Stimulated activated CD4-positive, alpha-beta T cell treated with anti-CD3 and anti-CD28 coated beads, Interleukin-1b, Interleukin-23, amount 100 ng/mL, for 24 hours (primary cell): ENCODE measurements around the gene SRSF10.
"Not testable (repeated sequence)": the region's sequence is repeated elsewhere in the genome, so short reads cannot be mapped to it uniquely, and the experiment has no call there.

Experiments used
- DNase-seq, 4 experiments: peaks; one replicate each; pipeline ENCODE4 v3.0.0-alpha.2; 2020; ENCODE audit warnings: low read depth in 4 of 4, low spot score in 1 of 4

Gene SRSF10

DNA sequence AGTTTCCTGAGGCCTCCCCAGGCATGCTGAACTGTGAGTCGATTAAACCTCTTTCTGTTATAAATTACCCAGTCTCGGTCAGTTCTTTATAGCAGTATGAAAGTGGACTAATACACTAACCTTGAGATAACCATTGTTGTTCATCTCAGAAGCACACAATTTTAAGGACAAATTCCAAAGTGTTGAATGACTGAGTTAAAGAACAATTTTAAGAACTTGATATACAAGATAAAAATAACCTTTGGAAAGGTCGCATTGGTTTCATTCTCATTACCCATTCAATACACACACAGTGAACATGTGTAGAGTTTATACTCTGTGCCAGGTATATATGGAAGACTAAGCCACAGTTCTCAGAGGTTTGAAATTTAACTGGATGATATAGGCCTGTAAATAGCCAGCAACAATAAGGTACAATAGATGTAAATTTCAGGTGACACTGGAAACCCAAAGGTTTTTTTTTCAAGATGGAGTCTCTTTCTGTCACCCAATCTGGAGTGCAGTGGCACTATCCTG lies 19.1 kb upstream of the SRSF10 start:
- DNase-seq = no peak

DNA sequence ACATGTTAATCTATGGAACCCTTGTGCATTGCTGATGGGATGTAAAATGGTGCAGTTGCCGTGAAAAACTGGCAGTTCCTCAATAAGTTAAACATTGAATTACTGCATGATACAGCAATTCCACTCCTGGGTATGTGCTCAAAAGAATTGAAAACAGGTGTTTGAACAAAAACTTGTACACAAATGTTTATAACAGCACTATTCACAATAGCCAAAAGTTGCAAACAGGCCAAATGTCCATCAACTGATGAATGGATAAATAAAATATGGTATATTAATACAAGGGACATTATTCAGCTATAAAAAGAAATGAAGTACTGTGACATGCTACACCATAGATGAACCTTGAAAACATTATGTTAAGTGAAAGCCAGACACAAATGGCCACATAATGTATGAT lies 17.7 kb upstream of the SRSF10 start:
- no peak for DNase-seq

DNA sequence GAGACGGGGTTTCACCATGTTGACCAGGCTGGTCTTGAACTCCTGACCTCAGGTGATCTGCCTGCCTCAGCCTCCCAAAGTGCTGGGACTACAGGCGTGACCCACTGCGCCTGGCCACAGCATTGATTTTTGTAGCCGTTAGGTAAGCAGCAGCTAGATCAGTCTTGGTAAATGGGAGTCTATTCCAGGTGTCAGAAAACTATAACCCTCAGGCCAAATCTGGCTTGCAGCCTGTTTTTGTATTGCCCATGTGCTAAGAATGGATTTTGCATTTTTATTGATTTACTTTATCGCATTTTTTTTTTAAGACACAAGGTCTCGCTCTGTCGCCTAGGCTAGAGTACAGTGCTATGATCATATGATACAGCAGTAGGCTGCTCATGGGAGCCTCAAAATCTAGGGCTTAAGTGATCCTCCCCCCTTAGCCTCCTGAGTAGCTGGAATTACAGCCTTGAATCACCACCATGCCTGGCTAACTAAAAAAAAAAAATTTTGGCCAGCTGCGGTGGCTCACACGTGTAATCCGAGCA lies 16.6 kb upstream of the SRSF10 start:
- no peak for DNase-seq

DNA sequence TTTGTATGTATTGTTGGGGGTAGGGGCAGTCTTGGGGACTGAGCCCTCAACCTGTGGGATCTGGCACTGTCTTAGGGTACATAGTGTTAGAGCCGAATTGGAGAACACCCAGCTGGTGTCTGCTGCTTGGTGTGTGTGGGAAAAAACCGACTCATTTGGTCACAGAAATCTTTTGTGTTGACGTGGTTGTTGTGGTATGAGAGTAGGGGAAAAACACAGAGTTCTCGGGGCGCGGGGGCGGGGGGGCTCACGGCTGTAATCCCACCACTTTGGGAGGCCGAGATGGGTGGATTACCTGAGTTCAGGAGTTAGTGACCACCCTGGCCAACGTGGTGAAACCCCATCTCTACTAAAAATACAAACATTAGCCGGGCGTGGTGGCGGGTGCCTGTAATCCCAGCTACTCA lies 15.3 kb upstream of the SRSF10 start:
- DNase-seq = no peak

DNA sequence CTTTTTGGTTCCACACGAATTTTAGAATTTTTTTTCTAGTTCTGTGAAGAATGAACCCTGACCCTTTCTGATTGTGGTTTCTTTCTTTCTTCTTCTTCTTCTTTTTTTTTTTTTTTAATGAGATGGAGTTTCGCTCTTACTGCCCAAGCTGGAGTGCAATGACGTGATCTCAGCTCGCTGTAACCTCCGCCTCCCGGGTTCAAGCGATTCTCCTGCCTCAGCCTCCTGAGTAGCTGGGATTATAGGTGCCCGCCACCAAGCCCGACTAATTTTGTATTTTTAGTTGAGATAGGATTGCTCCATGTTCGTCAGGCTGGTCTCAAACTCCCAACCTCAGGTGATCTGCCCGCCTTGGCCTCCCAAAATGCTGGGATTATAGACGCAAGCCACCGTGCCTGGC lies 11.9 kb upstream of the SRSF10 start:
- DNase-seq = not testable (repeated sequence)

DNA sequence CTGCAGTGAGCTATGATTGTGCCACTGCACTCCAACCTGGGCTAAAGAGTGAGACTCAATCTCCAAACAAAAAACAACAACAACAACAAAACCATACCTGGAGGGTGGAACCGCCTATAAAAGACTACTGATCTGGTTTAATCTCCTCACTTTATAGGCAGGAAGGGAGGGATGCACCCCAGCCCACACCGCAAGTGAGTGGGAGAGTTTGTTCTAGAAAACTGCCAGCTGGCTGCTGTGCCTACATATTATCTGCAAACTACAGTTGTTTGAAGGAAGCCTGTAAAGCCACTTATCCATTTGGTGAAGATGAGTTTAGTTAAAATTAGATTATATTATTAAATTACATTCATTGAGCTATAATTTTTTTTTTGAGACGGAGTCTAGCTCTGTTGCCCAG lies 9.1 kb upstream of the SRSF10 start:
- no peak for DNase-seq

DNA sequence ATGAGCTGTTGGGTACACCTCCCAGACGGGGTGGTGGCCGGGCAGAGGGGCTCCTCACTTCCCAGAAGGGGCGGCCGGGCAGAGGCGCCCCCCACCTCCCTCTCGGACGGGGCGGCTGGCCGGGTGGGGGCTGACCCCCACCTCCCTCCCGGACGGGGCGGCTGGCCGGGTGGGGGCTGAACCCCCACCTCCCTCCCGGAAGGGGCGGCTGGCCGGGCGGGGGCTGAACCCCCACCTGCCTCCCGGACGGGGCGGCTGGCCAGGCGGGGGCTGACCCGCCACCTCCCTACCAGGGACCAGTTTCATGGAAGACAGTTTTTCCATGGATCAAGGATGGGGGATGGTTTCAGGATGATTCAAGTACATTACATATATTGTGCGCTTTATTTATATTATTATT lies 6.9 kb upstream of the SRSF10 start:
- not testable (repeated sequence) for DNase-seq

DNA sequence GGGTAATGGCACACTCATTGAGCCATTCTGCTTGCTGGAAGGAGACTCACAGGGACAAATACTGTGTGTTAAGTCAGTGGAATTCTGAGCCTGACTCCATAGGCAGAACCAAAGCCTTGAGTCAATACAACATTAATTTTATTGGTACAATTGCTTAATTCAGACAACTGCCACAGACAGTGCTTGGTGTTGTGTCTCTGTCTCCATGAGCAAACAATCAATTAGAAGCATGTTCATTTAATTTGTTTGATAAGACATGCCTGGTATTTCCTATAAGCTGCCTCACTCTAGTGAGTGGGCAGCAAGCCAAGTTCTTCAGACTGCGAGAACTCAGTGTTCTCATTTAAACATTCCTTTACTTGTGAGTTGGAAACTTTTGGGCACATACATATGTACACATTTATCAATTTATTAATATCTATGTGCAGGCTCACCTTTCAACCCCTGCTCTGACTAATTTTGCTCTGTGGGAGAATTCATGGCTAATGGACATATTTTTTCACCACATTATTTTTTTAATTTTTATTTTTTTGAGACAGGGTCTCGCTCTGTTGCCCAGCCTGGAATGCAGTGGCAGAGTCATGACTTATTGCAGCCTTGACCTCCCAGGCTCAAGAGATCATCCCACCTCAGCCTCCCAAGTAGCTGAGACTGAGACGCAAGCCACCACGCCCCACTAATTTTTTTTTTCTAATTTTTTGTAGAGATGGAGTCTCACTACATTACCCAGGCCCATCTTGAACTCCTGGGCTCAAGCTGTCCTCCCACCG lies 4.5 kb upstream of the SRSF10 start:
- DNase-seq = no peak

DNA sequence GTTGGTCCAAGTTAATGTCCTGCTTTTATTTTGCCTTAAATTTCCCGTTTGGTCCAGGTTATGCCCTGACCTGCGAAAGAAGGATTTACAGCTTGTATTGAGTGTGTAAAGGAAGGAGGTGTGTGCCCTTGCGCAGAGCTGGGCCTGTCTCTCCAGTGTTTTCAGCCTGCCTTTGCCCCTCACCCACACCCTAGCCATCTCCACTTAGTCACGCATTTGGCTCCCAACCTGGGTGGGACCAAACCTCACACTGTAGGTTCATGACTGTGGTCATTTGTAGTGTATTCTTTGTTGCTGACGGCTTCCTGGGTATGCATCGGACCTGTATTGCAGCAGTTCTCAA lies 572 bp upstream of the SRSF10 start:
- peak in 3 of 4 experiments; percentile 17 to 45 (median 25) for DNase-seq

DNA sequence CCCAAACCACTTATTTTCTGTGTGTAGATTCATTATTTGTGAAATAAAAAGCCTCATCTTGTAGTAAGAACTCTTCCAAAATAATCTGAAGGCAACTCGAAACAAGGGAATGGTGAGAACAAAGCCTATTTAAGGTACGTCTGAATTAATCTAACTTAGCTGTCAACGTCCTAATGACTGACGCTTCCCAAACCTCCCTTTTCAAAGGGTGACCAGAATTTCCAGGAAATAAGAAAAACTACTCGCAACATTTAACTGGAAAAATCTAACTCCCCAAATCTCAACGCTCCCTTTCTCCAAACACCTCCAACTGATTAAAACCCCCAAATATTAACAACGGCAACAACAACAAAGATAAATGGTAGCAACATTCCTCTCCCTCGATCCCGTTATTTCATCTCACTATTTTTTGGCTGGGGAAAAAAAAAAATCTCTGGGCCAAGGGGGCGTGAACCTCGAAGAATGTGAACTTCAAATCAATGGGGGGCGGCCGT lies 693 bp downstream of the SRSF10 start:
- DNase-seq = no peak

DNA sequence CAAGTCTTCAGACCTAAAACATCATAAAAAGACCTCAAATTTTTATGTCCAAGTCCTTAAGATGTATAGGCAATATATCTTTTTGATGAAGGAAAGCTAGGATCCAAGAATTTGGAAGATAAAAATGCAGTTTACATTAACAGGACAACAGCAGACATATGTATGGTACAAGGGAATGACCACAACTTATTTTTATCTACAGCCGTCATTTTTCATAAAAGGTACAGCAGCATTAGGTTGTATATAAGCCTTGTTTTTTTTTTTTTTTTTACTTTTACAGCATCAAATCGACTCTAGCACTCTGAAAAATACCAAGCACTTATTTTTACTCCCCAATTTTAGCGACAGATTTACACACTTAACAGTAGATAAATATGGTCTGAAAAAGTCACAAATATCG lies 1.3 kb downstream of the SRSF10 start:
- no peak for DNase-seq

DNA sequence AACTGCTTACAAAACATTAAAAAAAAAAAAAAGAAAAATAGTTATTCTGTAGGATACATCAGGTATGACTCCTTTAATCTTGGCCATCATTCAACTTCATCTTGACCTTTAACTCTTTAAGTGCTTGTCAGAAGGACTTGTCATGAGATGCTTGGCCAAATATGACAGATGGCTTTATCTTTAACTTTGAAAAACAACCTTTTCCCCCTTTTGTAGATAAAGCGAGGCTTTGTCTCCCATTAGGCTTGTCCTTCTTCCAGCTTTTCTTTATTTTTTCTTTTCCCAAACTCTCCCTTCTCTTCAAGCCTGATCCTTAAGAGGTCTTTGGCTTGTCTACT lies 2.3 kb downstream of the SRSF10 start:
- no peak for DNase-seq

DNA sequence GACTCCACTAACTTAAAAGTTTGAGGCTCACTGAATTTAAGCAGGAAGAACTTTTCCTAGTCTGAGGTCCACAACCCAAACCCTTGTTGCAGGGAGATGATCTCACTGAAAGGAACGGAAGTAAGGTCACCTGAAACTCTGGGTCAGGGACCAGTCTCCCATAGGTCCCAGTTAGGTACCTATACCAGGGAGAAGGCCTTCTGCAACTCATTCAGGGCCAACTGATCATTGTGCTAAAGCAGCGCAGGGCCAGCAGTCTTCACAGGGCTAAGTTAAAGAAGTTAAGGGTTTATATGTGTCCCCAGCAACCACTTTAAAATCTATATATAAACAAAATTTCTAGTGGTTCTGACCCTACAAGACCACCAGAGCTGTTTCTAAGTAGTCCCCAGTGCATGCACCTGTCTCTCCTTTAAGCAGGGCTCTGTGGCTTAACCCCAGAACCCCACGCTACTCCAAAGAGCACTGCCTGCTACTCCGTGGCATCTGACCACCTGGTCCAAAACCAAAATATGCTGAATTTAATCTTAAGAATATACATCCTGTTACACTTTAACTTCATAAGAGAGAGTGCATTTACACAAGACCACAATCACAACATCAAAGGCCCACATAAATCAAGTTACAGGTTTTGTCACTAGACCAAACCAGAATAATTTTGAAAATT lies 2.8 kb downstream of the SRSF10 start:
- DNase-seq = no peak

DNA sequence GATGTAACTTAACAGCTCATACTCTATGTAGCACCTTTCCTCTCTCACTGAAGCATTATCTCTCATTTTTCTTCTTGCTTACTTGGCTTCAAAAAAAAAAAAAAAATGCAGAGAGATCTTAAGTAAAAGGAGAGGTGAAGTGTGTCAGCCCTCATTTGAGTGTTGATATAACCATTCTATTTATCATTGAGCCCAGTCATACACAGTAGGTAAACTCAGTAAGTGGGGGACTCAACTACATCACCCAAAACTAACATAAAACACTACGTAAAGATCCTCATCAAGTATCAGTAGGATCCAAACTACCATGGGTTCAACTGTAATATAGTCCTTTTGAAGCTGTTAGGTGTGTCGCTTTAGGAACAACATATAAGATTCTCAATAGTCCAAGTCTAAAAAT lies 12.3 kb downstream of the SRSF10 start:
- no peak for DNase-seq

DNA sequence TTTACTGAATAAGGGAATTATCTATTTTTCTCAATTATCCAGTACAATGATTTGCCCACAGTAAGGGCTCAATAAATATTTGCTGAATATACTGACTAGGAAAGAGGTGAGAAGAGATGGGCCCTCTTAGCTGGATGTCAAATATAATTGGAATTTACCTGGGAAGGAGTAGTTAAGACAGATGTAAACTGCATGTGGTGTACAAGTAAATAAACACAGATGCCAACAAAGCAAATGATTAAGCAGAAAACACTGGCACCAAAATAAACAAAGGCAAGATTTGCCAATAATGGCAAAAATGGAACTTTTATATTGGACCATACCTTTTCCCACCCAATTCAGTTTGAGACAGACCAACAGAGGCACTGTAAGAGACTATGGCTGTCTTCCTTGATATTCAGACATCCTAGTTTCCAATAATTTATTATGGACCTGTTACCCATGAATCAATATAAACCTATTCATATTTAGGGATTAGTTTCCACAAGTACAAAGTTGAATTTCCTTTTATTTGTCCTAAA lies 13.1 kb downstream of the SRSF10 start:
- no peak for DNase-seq

DNA sequence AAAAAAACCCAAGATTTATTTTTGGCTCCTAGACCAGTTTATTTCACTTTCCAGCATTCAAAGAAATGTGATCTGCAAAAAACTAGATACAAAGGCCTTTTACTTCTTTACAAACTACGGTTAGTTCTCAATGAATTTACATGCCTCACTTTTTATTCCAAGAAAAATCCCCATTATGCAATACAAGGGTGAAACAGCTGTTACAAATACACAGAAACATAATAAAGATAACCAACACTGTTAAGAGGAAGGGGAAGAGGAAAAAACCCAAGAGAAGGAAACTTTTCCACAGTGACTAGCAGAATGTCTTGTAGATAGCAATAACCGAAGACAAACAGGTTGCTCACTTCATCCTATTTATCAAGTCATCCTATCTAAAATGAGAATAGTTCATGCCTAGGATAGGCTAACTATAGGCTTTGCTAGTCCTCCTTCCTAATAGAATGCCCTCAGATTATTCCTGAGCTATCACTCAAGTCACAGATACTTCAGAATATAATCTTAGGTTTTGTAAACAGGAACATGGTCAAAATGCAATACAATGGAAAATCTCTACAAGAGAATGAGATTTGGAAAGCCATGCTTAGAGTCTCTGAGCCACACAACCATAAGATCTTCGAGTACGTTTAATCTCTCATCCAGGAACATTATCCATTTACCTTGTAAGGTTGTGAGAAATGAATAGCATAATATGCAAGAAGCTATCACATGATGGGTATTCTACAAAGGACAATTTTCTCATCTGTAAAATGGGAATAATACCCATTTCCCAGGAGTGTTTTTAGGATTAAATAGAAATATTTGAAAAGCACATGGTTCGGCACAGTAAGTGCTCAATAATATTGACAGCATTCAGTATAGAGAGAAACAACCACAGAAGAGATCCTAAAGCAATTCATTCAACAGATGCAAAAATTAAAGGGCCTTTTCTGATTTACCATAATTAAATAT lies 15.1 kb downstream of the SRSF10 start:
- DNase-seq = no peak

DNA sequence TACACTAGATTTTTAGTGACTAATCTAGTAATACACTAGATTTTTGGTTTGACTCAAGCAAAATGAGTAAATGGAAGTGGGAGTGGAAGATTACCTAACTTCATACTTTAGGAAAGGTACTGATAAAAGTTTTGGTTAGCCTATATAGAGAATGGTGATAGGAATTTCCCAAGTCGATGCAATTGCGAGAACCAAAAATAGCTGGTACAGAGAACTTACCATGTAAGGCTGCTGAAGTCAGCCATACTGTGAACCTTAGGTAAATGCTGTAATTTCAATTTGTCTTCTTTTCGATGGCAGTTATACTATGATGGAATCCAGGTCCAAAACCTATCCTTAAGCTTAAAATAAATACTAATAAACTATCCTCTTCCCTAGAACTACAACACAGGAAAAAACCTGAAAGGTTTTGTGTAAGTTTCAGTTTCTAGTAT lies 15.9 kb downstream of the SRSF10 start:
- DNase-seq = no peak

DNA sequence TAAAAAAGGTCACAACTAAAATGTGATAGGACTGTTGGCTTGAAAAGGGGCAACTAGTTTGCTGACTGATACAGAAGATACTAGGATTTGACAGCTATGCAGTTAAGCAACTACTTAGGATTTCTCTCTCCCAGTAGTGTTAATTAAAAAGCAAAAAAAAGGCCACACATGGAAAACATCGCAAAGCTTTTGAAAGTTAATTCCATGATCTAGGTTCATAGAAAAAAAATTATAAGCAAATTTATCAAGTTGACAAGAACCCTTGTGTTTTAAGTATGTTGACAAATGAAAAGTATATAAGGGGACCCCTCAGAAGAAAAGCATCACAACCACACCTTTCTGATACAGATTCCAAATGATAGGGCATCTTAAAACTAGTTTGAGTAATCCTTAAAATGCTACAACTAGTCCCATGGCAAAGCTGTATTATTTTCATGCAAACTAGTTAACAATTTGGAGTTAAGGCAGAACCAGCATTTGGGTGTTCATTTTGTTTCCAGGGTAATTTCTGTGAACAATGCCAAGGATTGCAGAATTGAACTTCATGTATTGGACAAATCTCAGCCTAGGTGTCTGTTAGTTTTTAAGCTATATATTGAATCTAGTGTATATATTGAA lies 16.4 kb downstream of the SRSF10 start:
- DNase-seq = no peak

DNA sequence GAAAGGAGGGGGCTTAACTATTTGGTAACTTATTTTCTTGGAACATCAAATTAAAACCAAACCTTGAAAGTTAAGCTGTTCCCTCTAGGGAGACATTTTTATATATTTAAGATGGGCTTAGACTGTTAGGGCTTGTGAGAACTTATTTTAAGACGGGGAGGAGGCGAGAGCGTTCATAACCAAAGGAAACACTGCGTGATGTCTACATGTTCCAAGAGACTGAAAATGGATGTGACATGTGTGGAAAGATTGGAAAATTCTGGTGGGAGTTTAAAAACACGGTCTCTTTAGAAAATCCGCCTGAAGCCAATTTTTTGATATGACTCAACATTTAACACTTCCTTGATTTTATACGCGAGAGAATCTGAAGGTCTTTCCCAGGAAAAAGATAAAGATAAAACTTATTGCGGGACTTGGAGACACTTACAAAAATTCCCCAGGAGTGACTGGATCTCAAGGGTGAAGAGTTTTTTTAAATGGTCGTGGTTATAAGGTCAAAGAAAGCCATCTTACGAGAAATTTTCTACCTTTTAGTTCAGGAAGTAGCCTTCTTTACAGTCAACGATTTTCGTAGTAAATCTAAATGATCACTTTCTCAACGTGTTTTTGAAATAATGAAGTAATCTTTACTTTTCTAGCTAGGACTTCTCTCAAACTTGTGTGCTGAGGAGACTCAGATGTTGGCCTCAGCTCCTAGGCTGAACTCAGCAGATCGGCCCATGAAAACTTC lies 19.7 kb downstream of the SRSF10 start:
- DNase-seq = no peak
